GM23338 (cell line): ENCODE measurements around the gene ZNF662. TPM values are rescaled to one million over a fixed set of nuclear protein-coding genes. Genes with fewer than 3 reads are reported as not detected.

Experiments used
- ATAC-seq: fragments of 200-7000 bp; cut with Tn5 transposase; 3 replicates; pipeline ENCODE4 v1.9.1; 2020
- DNase-seq: peaks from one replicate; pipeline ENCODE4 v3.0.0-alpha.2; 2015; ENCODE audit warnings: low spot score
- H2AFZ ChIP-seq: fragments of 200-600 bp; sonication (generic); 2 replicates; pipeline ENCODE4 v1.8.0; 2016; ENCODE audit warnings: antibody characterized with exemption, mild to moderate bottlenecking, moderate library complexity
- H3F3A ChIP-seq: fragments of 200-600 bp; sonication (generic); replicated peaks from 2 replicates; pipeline ENCODE4 v1.8.0; 2017; ENCODE audit warnings: antibody characterized with exemption, mixed run types, low read depth
- H3K27ac ChIP-seq: fragments of 200-600 bp; sonication (generic); 2 replicates; pipeline ENCODE4 v1.6.1; 2016; ENCODE audit warnings: low read depth
- H3K27me3 ChIP-seq: fragments of 200-600 bp; sonication (generic); 2 replicates; pipeline ENCODE4 v1.8.0; 2016; ENCODE audit warnings: mild to moderate bottlenecking, mixed run types, moderate library complexity; ENCODE audit not compliant: insufficient read depth
- H3K36me3 ChIP-seq: fragments of 200-600 bp; sonication (generic); 2 replicates; pipeline ENCODE4 v1.8.0; 2016; ENCODE audit warnings: mild to moderate bottlenecking; ENCODE audit not compliant: insufficient read depth
- H3K4me1 ChIP-seq: fragments of 200-600 bp; sonication (generic); 2 replicates; pipeline ENCODE4 v1.8.0; 2016; ENCODE audit warnings: mild to moderate bottlenecking, moderate library complexity; ENCODE audit not compliant: insufficient read depth
- H3K4me2 ChIP-seq: fragments of 200-600 bp; sonication (generic); 2 replicates; pipeline ENCODE4 v1.7.1; 2017; ENCODE audit warnings: mixed run types
- H3K4me3 ChIP-seq: fragments of 200-600 bp; sonication (generic); 2 replicates; pipeline ENCODE4 v1.6.1; 2016; ENCODE audit warnings: mixed run types
- H3K79me2 ChIP-seq: fragments of 200-600 bp; sonication (generic); replicated peaks from 2 replicates; pipeline ENCODE4 v1.8.0; 2017; ENCODE audit warnings: mild to moderate bottlenecking; ENCODE audit not compliant: insufficient read depth
- H3K9me2 ChIP-seq: fragments of 200-600 bp; sonication (generic); 2 replicates; pipeline ENCODE4 v1.8.0; 2017; ENCODE audit not compliant: insufficient read depth
- H4K20me1 ChIP-seq: fragments of 200-600 bp; sonication (generic); replicated peaks from 2 replicates; pipeline ENCODE4 v1.8.0; 2017; ENCODE audit warnings: mild to moderate bottlenecking; ENCODE audit not compliant: insufficient read depth
- H3K27ac Mint-ChIP-seq: 2 replicates; pipeline ENCODE4 v1.8.0; 2020; ENCODE audit warnings: inconsistent platforms, mild to moderate bottlenecking, moderate library complexity, mixed read lengths
- H3K27me3 Mint-ChIP-seq: 3 replicates; pipeline ENCODE4 v1.8.0; 2022; ENCODE audit warnings: low read depth, mild to moderate bottlenecking, moderate library complexity, mixed read lengths, inconsistent platforms; ENCODE audit not compliant: insufficient read depth, poor library complexity
- H3K36me3 Mint-ChIP-seq: 3 replicates; pipeline ENCODE4 v1.8.0; 2021; ENCODE audit warnings: low read depth, mild to moderate bottlenecking, inconsistent platforms, moderate library complexity, mixed read lengths
- H3K4me1 Mint-ChIP-seq: 3 replicates; pipeline ENCODE4 v1.8.0; 2020; ENCODE audit warnings: mild to moderate bottlenecking, inconsistent platforms, mixed read lengths
- H3K4me3 Mint-ChIP-seq: 3 replicates; pipeline ENCODE4 v1.8.0; 2021; ENCODE audit warnings: moderate library complexity, mild to moderate bottlenecking, inconsistent platforms, mixed read lengths
- H3K9me3 Mint-ChIP-seq: 3 replicates; pipeline ENCODE4 v1.8.0; 2020; ENCODE audit warnings: moderate library complexity, mild to moderate bottlenecking, inconsistent platforms, mixed read lengths
- EZH2 ChIP-seq: fragments of 200-600 bp; sonication (generic); IDR thresholded peaks from one replicate; pipeline ENCODE4 v1.8.0; 2017; ENCODE audit warnings: antibody characterized with exemption, mild to moderate bottlenecking, low read depth; ENCODE audit not compliant: unreplicated experiment
- EZH2phosphoT487 ChIP-seq: fragments of 200-600 bp; sonication (generic); IDR thresholded peaks from one replicate; pipeline ENCODE4 v1.8.1; 2018; ENCODE audit warnings: antibody characterized with exemption; ENCODE audit not compliant: unreplicated experiment
- JUNB ChIP-seq: IDR thresholded peaks from one replicate; pipeline ENCODE4 v1.6.1; 2016; ENCODE audit warnings: antibody characterized with exemption; ENCODE audit not compliant: unreplicated experiment
- NANOG ChIP-seq: IDR thresholded peaks from 2 replicates; pipeline ENCODE4 v1.6.1; 2016; ENCODE audit warnings: antibody characterized with exemption, borderline replicate concordance
- REST ChIP-seq: IDR thresholded peaks from one replicate; pipeline ENCODE4 v1.6.1; 2018; ENCODE audit warnings: antibody characterized with exemption; ENCODE audit not compliant: unreplicated experiment
- STAT1 ChIP-seq: IDR thresholded peaks from one replicate; pipeline ENCODE4 v1.6.1; 2016; ENCODE audit warnings: antibody characterized with exemption; ENCODE audit not compliant: unreplicated experiment
- ZNF114 ChIP-seq: fragments of 250-450 bp; sonication (Bioruptor Pico); IDR thresholded peaks from 2 replicates; pipeline ENCODE4 v1.5.0; 2020; ENCODE audit warnings: mild to moderate bottlenecking, moderate library complexity
- ZNF331 ChIP-seq: fragments of 250-450 bp; sonication (Bioruptor Pico); IDR thresholded peaks from 2 replicates; pipeline ENCODE4 v1.5.0; 2020; ENCODE audit warnings: low read depth, mild to moderate bottlenecking, moderate library complexity
- polyA plus RNA-seq: library from polyadenylated mRNA; unstranded; fragments of >200 nt; fragmentation: Nextera tagmentation; extraction: Ambion mirVana; gene quantifications from 2 replicates; pipeline ENCODE4 v1.2.1, GENCODE V29; 2016
- total RNA-seq: library from RNA; depleted of rRNA; stranded (reverse); fragments of >200 nt; shearing (Covaris generic); gene quantifications from 2 replicates; pipeline ENCODE4 v1.2.3, GENCODE V29; 2014
- TF ChIP-seq, protein P1 (sequence below), 2 experiments: fragments of 200-600 bp in 1 of 2; sonication (generic) in 1 of 2; conservative IDR thresholded peaks; 2 replicates each; pipeline versions ENCODE4 v1.5.1 to v1.6.1; 2016 to 2017; ENCODE audit warnings: antibody characterized with exemption in 2 of 2, low read depth in 2 of 2, mild to moderate bottlenecking in 2 of 2, moderate library complexity in 1 of 2
- TF ChIP-seq, protein P2 (sequence below): fragments of 250-450 bp; sonication (Bioruptor Pico); IDR thresholded peaks from 2 replicates; pipeline ENCODE4 v1.5.0; 2020; ENCODE audit warnings: mild to moderate bottlenecking, moderate library complexity

The ZNF662 gene
- total and polyA plus RNA-seq, 2 experiments from 2014 or later, result 0.84 to 1.5 TPM

- Histone ChIP-seq H3K4me3 (no peak overlapping the region), H3K4me2 (no peak overlapping the region), H3K79me2 (no peaks in the 10 kb centered on the region), H3K4me1 (no peaks in the 10 kb centered on the region; the same call in 1 of the 2 replicates), H3F3A (no peaks in the 10 kb centered on the region), H3K9me2 (0 out of 2 replicates have a peak, but pooled peaks cover 3% of the 10 kb centered on the region), H3K27ac (no peak overlapping the region), H2AFZ (no peak overlapping the region), H3K36me3 (peaks cover 8% of the 10 kb centered on the region), H3K27me3 (no peaks in the 10 kb centered on the region), H4K20me1 (no peaks in the 10 kb centered on the region)
- Mint-ChIP-seq H3K9me3 (peaks cover 42% of the 10 kb centered on the region), H3K4me3 (no peak overlapping the region), H3K27me3 (peaks cover 12% of the 10 kb centered on the region), H3K27ac (no peak overlapping the region), H3K4me1 (peaks cover 4% of the 10 kb centered on the region; the same call in 1 of the 3 replicates), H3K36me3 (peaks cover 45% of the 10 kb centered on the region)
- TF ChIP-seq REST, result no peak
- TF ChIP-seq, protein P1, sequence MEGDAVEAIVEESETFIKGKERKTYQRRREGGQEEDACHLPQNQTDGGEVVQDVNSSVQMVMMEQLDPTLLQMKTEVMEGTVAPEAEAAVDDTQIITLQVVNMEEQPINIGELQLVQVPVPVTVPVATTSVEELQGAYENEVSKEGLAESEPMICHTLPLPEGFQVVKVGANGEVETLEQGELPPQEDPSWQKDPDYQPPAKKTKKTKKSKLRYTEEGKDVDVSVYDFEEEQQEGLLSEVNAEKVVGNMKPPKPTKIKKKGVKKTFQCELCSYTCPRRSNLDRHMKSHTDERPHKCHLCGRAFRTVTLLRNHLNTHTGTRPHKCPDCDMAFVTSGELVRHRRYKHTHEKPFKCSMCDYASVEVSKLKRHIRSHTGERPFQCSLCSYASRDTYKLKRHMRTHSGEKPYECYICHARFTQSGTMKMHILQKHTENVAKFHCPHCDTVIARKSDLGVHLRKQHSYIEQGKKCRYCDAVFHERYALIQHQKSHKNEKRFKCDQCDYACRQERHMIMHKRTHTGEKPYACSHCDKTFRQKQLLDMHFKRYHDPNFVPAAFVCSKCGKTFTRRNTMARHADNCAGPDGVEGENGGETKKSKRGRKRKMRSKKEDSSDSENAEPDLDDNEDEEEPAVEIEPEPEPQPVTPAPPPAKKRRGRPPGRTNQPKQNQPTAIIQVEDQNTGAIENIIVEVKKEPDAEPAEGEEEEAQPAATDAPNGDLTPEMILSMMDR (conservative IDR thresholded peaks at IDR 0.05; ENCODE audit: low read depth in 2 of 2), result no peak
- no peak for TF ChIP-seq EZH2phosphoT487
- no peak for TF ChIP-seq STAT1
- no peak for TF ChIP-seq NANOG
- TF ChIP-seq JUNB, result no peak
- TF ChIP-seq EZH2, result no peak
- TF ChIP-seq ZNF114 (CRISPR knock-in tag), result no peak
- TF ChIP-seq, protein P2, sequence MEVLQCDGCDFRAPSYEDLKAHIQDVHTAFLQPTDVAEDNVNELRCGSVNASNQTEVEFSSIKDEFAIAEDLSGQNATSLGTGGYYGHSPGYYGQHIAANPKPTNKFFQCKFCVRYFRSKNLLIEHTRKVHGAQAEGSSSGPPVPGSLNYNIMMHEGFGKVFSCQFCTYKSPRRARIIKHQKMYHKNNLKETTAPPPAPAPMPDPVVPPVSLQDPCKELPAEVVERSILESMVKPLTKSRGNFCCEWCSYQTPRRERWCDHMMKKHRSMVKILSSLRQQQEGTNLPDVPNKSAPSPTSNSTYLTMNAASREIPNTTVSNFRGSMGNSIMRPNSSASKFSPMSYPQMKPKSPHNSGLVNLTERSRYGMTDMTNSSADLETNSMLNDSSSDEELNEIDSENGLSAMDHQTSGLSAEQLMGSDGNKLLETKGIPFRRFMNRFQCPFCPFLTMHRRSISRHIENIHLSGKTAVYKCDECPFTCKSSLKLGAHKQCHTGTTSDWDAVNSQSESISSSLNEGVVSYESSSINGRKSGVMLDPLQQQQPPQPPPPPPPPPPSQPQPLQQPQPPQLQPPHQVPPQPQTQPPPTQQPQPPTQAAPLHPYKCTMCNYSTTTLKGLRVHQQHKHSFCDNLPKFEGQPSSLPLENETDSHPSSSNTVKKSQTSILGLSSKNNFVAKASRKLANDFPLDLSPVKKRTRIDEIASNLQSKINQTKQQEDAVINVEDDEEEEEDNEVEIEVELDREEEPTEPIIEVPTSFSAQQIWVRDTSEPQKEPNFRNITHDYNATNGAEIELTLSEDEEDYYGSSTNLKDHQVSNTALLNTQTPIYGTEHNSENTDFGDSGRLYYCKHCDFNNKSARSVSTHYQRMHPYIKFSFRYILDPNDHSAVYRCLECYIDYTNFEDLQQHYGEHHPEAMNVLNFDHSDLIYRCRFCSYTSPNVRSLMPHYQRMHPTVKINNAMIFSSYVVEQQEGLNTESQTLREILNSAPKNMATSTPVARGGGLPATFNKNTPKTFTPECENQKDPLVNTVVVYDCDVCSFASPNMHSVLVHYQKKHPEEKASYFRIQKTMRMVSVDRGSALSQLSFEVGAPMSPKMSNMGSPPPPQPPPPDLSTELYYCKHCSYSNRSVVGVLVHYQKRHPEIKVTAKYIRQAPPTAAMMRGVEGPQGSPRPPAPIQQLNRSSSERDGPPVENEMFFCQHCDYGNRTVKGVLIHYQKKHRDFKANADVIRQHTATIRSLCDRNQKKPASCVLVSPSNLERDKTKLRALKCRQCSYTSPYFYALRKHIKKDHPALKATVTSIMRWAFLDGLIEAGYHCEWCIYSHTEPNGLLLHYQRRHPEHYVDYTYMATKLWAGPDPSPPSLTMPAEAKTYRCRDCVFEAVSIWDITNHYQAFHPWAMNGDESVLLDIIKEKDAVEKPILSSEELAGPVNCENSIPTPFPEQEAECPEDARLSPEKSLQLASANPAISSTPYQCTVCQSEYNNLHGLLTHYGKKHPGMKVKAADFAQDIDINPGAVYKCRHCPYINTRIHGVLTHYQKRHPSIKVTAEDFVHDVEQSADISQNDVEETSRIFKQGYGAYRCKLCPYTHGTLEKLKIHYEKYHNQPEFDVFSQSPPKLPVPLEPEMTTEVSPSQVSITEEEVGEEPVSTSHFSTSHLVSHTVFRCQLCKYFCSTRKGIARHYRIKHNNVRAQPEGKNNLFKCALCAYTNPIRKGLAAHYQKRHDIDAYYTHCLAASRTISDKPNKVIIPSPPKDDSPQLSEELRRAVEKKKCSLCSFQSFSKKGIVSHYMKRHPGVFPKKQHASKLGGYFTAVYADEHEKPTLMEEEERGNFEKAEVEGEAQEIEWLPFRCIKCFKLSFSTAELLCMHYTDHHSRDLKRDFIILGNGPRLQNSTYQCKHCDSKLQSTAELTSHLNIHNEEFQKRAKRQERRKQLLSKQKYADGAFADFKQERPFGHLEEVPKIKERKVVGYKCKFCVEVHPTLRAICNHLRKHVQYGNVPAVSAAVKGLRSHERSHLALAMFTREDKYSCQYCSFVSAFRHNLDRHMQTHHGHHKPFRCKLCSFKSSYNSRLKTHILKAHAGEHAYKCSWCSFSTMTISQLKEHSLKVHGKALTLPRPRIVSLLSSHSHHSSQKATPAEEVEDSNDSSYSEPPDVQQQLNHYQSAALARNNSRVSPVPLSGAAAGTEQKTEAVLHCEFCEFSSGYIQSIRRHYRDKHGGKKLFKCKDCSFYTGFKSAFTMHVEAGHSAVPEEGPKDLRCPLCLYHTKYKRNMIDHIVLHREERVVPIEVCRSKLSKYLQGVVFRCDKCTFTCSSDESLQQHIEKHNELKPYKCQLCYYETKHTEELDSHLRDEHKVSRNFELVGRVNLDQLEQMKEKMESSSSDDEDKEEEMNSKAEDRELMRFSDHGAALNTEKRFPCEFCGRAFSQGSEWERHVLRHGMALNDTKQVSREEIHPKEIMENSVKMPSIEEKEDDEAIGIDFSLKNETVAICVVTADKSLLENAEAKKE (CRISPR knock-in tag), result no peak
- TF ChIP-seq ZNF331 (CRISPR knock-in tag), result no peak
- ATAC-seq (no peak), DNase-seq (no peak)
Observed at GRCh38 chr3:42908675-42909074, 2.7 kb downstream of the ZNF662 start.
